Prostate gland (tissue), 2 donors: ENCODE results near the gene NANOGP8. TPM values are rescaled to one million over a fixed set of nuclear protein-coding genes. Genes with fewer than 3 reads are reported as not detected.

Experiments
- DNase-seq: peaks from one replicate; pipeline ENCODE4 v3.0.0-alpha.2; 2019; ENCODE audit warnings: low spot score
- H3K27ac ChIP-seq, 2 donors: fragments of 200-600 bp; sonication (generic); 2 replicates each; pipeline ENCODE4 v1.5.1; 2017 to 2019
- H3K27me3 ChIP-seq: fragments of 200-600 bp; sonication (generic); replicated peaks from 2 replicates; pipeline ENCODE4 v1.5.1; 2019; ENCODE audit not compliant: insufficient read depth
- H3K36me3 ChIP-seq, 2 donors: fragments of 200-600 bp; sonication (generic); 1 replicate in 1 of 2; 2 replicates in 1 of 2; pipeline versions ENCODE4 v1.5.1 to v1.8.1; 2017 to 2019
- H3K4me1 ChIP-seq: fragments of 200-600 bp; sonication (generic); replicated peaks from 2 replicates; pipeline ENCODE4 v1.5.1; 2019
- H3K4me3 ChIP-seq, 2 donors: fragments of 200-600 bp; sonication (generic); 2 replicates each; pipeline ENCODE4 v1.5.1; 2017 to 2019
- H3K9me3 ChIP-seq: fragments of 200-600 bp; sonication (generic); 2 replicates; pipeline ENCODE4 v1.5.1; 2017
- CTCF ChIP-seq, 4 experiments: fragments of 200-600 bp in 2 of 4; fragments of 450-650 bp in 2 of 4; sonication (generic) in 2 of 4; IDR thresholded peaks; 1 replicate in 3 of 4; 2 replicates in 1 of 4; pipeline ENCODE4 v1.5.1; 2016 to 2019; ENCODE audit warnings: antibody characterized with exemption in 4 of 4, mild to moderate bottlenecking in 2 of 4, moderate library complexity in 2 of 4
- POLR2A ChIP-seq: fragments of 450-650 bp; IDR thresholded peaks from one replicate; pipeline ENCODE4 v1.6.1; 2016; ENCODE audit warnings: antibody characterized with exemption, mild to moderate bottlenecking
- POLR2AphosphoS5 ChIP-seq: sonication (generic); formaldehyde crosslinking; IDR thresholded peaks from one replicate; pipeline ENCODE4 v1.6.1; 2017; ENCODE audit warnings: antibody characterized with exemption
- WGBS: methylation state at CpG from one replicate; pipeline ENCODE4 v1.1.5; 2018; 5-methylcytosine and 5-hydroxymethylcytosine counted together
- intact Hi-C: fragments of 100-400 bp; cut with DNase I; formaldehyde crosslinking; loops from one replicate; pipeline ENCODE4 v1.14.2; 2022
- total RNA-seq, 2 donors: library from RNA; depleted of rRNA; stranded (reverse); fragments of >200 nt; gene quantifications; one replicate each; pipeline ENCODE4 v1.1.0, GENCODE V29; 2016

Gene NANOGP8
- total RNA-seq, 2 donors from 2014 or later, result 2.9 TPM; not detected in 1

- Histone ChIP-seq H3K4me1 (no peaks in the 10 kb centered on the region), H3K4me3 (no peak overlapping the region), H3K9me3 (no peaks in the 10 kb centered on the region), H3K36me3 (no peaks in the 10 kb centered on the region), H3K27me3 (no peaks in the 10 kb centered on the region), H3K27ac (no peak overlapping the region)
- no peak for DNase-seq
- TF ChIP-seq CTCF (IDR thresholded peaks at IDR 0.05), result no peak
- TF ChIP-seq POLR2AphosphoS5, result no peak
- no peak for TF ChIP-seq POLR2A
- intact Hi-C loops, result no loop called here
- WGBS, result 92% methylated on average over 5 of the region's 5 CpGs
Measured at GRCh38 chr15:35107561-35107960, 22.5 kb upstream of the NANOGP8 start.

GRCh38 chr15:35107122-35107521 is 22.0 kb upstream of the NANOGP8 start:
- Histone ChIP-seq H3K36me3 (no peaks in the 10 kb centered on the region), H3K4me3 (no peak overlapping the region), H3K27ac (no peak overlapping the region), H3K27me3 (no peaks in the 10 kb centered on the region), H3K9me3 (no peaks in the 10 kb centered on the region), H3K4me1 (no peaks in the 10 kb centered on the region)
- DNase-seq, result no peak
- TF ChIP-seq POLR2A, result no peak
- no peak for TF ChIP-seq CTCF (IDR thresholded peaks at IDR 0.05)
- TF ChIP-seq POLR2AphosphoS5, result no peak
- intact Hi-C loops, result no loop called here
- WGBS, result 94% methylated on average over 3 of the region's 3 CpGs

GRCh38 chr15:35104526-35105147 is 19.5 kb upstream of the NANOGP8 start:
- H3K27ac ChIP-seq, result no peak overlapping the region
- no peaks in the 10 kb centered on the region for H3K36me3 ChIP-seq
- no peaks in the 10 kb centered on the region for H3K4me1 ChIP-seq
- no peak for TF ChIP-seq POLR2A
- H3K9me3 ChIP-seq, result no peaks in the 10 kb centered on the region
- no peak for DNase-seq
- intact Hi-C loops, result no loop called here
- H3K27me3 ChIP-seq, result no peaks in the 10 kb centered on the region
- WGBS, result 88% methylated on average over 3 of the region's 3 CpGs
- no peak overlapping the region for H3K4me3 ChIP-seq

GRCh38 chr15:35102186-35102585 is 17.1 kb upstream of the NANOGP8 start:
- no peak for DNase-seq
- TF ChIP-seq POLR2A (no peak), POLR2AphosphoS5 (no peak), CTCF (IDR thresholded peaks at IDR 0.05) (no peak)
- Histone ChIP-seq H3K9me3 (no peaks in the 10 kb centered on the region), H3K27ac (no peak overlapping the region), H3K27me3 (no peaks in the 10 kb centered on the region), H3K36me3 (no peaks in the 10 kb centered on the region), H3K4me3 (no peak overlapping the region), H3K4me1 (no peaks in the 10 kb centered on the region)
- intact Hi-C loops, result no loop called here
- WGBS, result 88% methylated on average over 3 of the region's 3 CpGs

- no peak overlapping the region for H3K27ac ChIP-seq
- H3K36me3 ChIP-seq, result no peaks in the 10 kb centered on the region
- H3K27me3 ChIP-seq, result no peaks in the 10 kb centered on the region
- no peak for DNase-seq
- TF ChIP-seq POLR2A (no peak), POLR2AphosphoS5 (no peak), CTCF (IDR thresholded peaks at IDR 0.05) (no peak)
- H3K4me1 ChIP-seq, result no peaks in the 10 kb centered on the region
- intact Hi-C loops, result no loop called here
- no peaks in the 10 kb centered on the region for H3K9me3 ChIP-seq
- H3K4me3 ChIP-seq, result no peak overlapping the region
Measured at GRCh38 chr15:35101335-35101734, 16.2 kb upstream of the NANOGP8 start.
